Fibroblast of mammary gland (primary cell): ENCODE results near the gene GNAQ.

Experiments
- DNase-seq: peaks from one replicate; pipeline ENCODE4 v3.0.0-alpha.2; 2010; ENCODE audit warnings: low read depth
- H3K4me3 ChIP-seq: 2 replicates; pipeline ENCODE4 v1.5.1; 2011; ENCODE audit warnings: low read depth, mild to moderate bottlenecking, low read length, moderate library complexity; ENCODE audit not compliant: control insufficient read depth
- TF ChIP-seq, protein P1 (sequence below): conservative IDR thresholded peaks from 2 replicates; pipeline ENCODE4 v1.5.1; 2011; ENCODE audit warnings: low read depth, low read length, inconsistent platforms; ENCODE audit not compliant: control insufficient read depth, insufficient read depth

Gene GNAQ

DNA sequence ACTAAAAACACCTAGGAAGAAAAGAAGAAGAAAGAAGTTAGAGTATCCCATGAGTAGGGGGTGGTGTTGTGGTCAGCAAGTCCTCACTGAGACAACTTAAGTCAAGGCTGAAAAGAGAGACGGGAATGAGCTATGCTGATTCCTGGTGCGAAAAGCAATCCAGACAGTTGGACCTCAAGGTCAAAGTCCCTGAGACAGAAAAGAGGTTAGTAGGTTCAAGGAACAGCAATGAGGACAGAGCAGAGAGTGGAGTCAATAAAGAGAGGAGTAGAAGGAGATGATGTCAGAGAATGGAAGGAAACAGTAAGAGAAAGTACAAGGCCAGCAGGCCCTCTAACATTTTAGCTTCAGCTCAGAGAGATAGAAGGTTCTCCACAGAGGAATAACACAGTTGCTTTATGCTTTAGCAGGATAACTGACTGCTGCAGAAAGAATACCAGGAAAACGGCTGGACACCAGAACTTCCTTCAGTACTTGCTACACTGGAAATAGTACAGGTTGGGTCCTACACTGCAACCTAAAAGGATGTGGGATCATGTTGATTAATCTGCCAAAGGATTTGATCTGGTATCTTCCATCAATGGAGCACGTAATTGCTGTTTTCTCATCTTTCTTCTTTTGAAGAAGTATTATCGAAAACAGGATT lies 43.6 kb downstream of the GNAQ start:
- TF ChIP-seq, protein P1, sequence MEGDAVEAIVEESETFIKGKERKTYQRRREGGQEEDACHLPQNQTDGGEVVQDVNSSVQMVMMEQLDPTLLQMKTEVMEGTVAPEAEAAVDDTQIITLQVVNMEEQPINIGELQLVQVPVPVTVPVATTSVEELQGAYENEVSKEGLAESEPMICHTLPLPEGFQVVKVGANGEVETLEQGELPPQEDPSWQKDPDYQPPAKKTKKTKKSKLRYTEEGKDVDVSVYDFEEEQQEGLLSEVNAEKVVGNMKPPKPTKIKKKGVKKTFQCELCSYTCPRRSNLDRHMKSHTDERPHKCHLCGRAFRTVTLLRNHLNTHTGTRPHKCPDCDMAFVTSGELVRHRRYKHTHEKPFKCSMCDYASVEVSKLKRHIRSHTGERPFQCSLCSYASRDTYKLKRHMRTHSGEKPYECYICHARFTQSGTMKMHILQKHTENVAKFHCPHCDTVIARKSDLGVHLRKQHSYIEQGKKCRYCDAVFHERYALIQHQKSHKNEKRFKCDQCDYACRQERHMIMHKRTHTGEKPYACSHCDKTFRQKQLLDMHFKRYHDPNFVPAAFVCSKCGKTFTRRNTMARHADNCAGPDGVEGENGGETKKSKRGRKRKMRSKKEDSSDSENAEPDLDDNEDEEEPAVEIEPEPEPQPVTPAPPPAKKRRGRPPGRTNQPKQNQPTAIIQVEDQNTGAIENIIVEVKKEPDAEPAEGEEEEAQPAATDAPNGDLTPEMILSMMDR: no peak
- no peak for DNase-seq
- H3K4me3 ChIP-seq: no peak overlapping the region

DNA sequence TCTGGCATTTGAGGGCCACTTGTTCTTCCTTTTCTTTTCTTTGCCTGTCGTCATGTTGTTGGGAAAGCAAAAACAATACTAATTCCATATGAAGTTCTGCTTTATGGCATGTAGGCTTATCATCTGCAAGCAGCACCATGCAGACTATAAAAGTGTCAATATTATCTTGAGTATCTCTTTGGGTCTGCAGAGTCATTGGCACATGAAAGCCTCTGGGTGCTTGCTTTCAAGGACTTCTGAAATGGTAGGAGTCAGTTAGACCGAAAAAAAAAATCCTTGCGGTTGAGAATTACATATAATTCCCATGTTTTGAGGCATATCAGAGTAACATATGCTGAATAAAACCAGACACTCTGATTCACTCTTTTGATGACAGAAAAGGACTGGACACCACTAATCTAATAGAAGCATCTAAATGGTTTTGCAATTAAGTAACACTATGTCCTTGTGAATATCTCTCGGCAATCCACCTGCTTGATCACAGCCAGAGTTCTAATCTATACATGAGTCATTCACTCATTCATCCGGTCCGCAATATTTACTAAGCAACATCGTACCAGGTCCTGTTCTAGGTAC lies 44.4 kb downstream of the GNAQ start:
- TF ChIP-seq, protein P1: no peak
- no peak for DNase-seq
- H3K4me3 ChIP-seq: no peak overlapping the region

DNA sequence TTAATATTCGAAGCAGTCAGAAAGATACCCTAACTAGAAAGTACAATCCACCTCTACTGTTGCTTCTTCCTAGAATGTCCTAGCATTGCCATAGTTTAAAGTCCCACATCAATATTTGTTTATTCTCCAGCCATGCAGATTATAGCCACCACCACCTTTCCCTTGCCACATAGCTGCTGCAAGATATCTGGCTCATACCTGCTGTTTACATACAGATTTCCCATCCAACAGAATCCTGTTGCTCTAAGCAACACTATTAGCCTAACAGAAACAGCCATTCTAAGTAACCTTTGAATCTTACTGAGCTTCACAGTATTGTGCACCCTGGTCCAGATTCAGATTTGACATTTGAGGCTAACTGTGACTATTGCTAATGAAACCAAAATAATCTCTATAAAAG lies 45.6 kb downstream of the GNAQ start:
- TF ChIP-seq, protein P1: no peak
- no peak overlapping the region for H3K4me3 ChIP-seq
- DNase-seq: no peak

DNA sequence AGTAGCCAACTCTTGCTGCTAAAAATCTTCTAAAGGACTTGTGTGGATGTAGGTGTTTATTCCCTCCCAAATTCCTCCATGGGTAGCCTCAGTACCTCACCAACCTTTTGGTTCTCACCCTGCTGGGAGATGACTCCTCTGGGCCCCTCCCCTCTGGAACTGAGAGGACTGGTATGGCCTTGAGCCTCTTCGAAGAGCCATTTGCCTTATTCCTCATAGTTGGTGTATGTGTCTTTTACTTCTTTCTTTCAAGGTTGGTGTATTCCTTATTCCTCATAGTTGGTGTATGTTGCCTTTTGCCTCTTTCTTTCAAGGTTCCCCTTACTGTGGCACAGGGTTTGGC lies 48.3 kb downstream of the GNAQ start:
- no peak overlapping the region for H3K4me3 ChIP-seq
- no peak for DNase-seq
- TF ChIP-seq, protein P1: no peak

DNA sequence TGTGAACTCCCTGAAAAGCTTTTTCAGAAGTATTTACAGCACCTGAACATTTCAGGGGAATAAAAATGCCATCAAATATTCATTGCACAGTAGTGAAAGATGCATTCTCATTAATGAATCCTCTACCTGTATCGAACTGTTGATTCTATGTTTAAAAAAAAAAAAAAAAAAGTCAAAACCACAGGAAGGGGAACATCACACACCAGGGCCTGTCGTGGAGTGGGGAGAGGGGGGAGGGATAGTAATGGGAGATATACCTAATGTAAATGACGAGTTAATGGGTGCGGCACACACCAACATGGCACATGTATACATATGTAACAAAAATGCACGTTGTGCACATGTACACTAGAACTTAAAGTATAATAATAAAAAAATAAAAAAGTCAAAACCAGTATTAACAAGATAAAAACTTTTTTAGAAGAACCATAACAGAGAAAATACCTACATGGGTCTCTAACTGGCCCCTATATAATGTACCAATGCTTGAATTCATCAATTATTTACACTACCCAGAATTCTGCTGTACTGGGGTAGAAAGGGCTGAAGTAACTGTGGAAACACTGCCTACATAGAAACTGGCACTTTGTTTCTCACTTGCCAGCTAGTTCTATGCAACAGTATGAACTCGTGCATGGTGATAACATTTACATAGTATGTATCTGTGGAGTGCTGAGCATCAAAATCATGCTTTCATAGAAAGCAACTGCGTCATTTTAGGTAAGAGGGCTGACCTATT lies 48.9 kb downstream of the GNAQ start:
- H3K4me3 ChIP-seq: no peak overlapping the region
- no peak for DNase-seq
- TF ChIP-seq, protein P1: no peak

DNA sequence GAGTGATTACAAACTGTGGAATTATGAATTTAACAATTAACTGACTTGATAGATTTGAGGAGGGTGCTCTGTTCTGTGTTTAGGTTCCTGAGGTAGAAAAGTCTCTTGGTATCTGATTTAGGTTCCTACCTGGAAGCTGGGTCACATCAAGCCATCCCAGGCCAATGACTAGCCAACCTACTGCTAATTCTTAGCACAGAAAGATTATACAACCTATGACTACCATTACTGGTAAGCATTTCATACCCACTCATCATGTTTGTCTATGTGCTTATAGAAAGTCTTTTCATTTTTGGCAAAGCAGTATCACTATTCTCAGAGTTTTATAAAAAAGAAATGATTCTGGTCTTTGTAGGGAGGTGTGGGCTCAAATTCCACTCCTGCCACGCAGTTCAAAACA lies 49.7 kb downstream of the GNAQ start:
- TF ChIP-seq, protein P1: no peak
- no peak for DNase-seq
- no peak overlapping the region for H3K4me3 ChIP-seq

DNA sequence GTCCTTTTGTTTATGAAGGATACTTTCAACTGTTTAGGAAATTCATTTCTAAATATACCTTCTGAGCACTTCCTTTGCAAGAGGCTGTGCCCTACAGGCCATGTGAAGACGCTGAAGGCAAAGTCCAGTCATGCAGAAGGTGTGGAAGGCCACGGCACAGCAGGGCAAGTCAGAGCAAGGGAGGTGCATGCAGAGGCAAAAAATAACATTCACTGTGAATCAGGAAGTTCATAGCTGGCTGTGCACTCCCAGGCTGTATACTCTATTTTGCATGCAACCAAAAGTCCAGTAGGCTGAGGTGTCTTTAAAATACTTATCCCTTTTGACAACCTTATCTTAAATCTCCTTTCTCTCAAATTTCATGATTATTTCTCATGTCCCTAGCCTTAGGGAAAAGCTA lies 50.3 kb downstream of the GNAQ start:
- peak; percentile 39 for DNase-seq
- TF ChIP-seq, protein P1: no peak
- H3K4me3 ChIP-seq: no peak overlapping the region
